Left forelimb (tissue), 1 donor: ENCODE data around the gene ERBB4.

ENCODE experiments used
- DNase-seq: peaks from one replicate; pipeline ENCODE4 v3.0.0-alpha.2; 2018; ENCODE audit warnings: low spot score

Gene ERBB4

GRCh38 chr2:211823886-211824479 lies 714.6 kb downstream of the ERBB4 start:
- no peak for DNase-seq

GRCh38 chr2:211822686-211823335 lies 715.8 kb downstream of the ERBB4 start:
- no peak for DNase-seq

DNA sequence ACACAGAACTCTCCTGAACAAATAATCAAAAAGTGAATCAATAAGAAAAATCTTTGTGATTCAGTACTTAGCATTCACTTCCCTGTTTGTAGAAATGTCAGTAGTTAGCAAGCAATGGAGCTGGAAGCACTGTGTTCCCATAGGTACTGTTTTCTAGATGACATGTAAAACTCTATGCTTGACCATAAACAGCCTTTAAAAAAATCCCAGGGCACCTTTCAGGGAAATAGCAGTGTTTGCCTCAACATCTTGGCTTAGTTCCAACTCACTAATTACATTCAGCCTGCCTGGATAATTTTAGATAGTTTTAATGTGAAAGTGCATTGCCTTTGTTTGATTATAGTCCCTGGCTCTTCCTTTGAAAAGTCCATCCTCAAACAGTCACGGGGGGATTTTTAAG lies 721.8 kb downstream of the ERBB4 start:
- DNase-seq, result no peak

GRCh38 chr2:211812587-211812986 lies 726.0 kb downstream of the ERBB4 start:
- no peak for DNase-seq

GRCh38 chr2:211802666-211803065 lies 735.9 kb downstream of the ERBB4 start:
- no peak for DNase-seq

- DNase-seq, result no peak
These were observed 738.6 kb downstream of the ERBB4 start for GRCh38 chr2:211800001-211800400.

DNA sequence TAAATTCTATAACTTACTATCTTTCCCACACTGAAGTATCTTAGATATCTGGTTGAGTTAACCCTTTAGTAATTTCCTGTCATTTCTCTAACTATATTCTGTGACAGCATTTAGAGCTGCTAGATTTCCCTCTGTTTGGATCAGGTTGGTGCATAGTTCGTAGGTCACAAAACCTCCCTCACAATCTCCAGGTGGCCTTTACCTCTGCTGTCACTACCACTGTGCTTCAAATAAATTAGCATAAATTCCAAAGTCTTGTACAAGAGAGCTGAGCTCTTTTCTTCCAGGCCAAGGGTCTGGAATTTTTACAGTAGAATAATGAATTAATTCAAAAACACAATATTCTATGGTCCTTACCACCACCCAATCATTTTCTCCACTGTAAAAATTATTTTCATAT lies 739.7 kb downstream of the ERBB4 start:
- DNase-seq, result no peak

GRCh38 chr2:211793690-211794089 lies 744.9 kb downstream of the ERBB4 start:
- no peak for DNase-seq

- DNase-seq, result no peak
These were observed 748.6 kb downstream of the ERBB4 start for GRCh38 chr2:211789982-211790381.

DNA sequence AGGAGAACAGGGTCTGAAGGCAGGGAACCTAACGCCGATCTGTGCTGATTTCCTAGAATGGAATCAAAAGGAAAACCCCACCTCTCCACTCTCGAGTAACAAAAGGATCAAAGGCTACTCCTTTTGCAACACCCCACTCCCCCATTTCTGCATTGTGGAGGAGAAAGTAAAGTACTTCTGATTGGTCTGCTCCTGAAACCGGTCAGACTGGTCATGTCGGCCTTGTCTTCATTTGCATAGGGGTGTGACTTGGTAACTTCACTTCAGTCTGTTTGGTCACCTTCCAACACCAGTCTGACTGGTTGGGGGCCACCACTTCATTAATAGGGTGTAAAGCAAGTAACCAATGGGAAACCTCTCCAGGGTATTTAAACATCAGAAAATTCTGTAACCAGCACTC lies 771.9 kb downstream of the ERBB4 start:
- no peak for DNase-seq

DNA sequence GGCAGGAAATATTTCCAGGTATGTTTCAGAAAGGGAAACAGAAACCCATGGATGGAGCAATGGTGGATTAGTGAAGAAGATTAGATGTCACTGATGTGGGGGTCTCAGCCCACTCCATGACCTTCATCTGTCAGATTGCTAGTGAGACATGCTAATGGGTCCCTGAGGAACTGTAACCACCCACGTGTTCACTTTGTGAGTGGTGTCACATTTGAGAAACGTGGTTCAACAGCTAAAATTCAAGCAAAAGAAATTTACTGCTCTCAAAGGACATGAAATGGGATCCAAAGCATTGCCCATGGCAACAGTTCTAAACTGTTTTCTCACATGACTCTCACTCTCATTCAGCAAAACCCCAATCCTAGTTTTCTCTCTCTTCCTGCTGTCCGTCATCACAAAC lies 776.1 kb downstream of the ERBB4 start:
- DNase-seq, result no peak

DNA sequence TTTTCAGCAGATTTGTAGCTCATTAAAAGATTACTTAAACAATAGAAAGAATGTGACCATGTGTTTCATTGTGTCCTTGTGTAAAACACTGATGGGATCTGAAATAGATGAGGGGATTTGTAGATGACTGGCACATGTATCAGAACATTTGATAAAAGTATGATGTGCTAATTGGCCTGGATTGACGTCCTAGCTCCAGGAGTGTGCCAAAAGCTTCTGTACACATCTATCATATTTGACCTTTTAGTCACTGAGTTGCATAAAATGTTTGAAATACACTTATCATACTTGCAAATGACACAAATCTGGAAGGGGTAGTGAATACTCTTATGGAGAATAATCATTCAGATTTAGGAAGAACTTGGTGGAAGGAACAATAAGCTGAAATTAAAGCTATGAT lies 778.5 kb downstream of the ERBB4 start:
- DNase-seq, result no peak

DNA sequence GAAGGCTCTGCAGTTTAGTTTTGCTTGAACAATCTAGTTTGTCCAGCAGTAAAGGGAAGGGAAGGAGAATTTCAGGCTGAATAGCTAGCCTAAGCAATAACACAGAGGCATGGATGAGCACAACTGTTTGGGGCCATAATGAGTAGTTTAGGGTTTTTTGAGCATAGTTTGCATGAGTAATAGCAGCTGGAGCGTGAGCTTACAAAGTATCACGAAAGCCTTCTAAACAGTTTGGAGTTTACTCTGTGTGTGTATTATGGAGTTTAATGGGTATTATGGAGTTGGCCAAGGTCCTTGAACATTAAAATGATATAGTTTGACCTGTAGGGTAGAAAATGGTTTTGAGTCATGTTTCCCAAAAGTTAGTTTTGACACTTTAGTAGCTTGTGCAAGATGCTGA lies 782.3 kb downstream of the ERBB4 start:
- DNase-seq, result no peak

- DNase-seq, result no peak
These were observed 783.4 kb downstream of the ERBB4 start for GRCh38 chr2:211755187-211755586.

DNA sequence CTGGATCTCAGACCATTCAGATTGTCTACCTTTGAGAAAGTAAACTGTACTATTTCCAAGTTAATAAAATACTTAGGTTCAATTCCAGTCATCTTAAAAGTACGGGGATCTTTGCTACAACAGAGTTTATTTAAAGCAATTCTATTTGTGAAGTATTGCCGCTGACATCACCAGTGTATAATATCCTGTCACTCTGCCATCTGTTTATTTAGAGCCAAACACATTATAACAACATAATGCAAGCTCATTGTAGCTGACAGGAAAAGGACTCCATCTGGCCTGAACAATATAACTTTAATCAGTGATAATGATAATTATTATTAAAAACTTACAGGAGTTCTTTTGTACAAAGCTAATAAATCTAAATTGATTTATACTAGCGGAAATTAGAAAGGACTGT lies 786.8 kb downstream of the ERBB4 start:
- no peak for DNase-seq

DNA sequence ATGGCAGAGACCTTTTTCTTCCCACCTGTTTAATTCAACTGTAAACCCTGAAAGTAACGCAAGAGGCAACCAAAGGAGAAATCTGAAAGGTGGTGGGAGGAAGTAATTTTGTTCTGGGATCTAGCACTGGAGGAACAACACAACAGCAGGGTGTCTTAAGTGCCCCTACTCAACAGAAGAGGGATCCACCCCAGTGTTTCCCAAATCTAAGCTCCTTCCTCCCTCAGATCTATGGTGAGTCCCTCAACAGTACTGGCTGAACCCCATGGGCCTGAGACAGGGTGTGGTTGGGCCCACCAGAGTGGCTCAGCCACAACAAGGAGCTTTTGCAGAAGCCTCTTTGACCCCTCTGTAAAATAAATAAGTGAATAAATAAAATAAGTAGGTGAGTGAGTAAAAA lies 790.3 kb downstream of the ERBB4 start:
- no peak for DNase-seq

DNA sequence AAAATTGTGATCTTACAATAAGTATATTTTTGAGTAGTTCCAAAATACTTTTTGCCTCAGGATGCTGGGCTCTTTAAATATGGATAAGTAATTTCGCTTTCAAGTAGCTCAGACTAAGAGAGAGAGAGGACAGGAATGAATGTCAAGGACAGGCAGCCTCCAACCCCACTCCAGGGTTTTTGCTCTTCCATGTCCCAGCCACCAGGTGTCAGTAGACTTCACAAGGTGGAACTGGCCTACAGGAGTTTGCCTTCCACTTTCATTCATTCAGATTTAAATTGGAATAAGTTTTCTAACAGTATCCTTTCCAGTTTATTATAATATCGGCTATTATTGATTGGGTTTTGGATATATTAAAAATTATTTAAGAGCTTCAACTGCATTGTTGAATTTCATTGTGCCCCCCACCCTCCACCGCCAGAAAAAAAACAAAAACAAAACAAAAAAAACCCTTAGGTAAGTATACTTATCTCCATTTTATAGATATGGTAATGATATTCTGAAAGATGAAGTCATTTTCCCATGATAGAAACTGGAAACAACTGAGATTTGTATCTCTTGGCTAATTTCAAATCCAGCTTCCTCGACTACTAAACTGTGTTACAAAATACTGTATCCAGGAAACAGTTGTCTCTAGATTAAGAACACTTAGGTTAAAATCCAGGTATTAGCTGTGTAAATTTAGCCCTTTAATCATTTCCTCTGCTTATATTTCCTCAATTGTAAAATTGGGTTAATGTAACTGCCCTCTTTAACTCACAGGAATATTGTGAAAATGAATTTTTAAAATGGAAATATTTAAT lies 793.1 kb downstream of the ERBB4 start:
- no peak for DNase-seq

DNA sequence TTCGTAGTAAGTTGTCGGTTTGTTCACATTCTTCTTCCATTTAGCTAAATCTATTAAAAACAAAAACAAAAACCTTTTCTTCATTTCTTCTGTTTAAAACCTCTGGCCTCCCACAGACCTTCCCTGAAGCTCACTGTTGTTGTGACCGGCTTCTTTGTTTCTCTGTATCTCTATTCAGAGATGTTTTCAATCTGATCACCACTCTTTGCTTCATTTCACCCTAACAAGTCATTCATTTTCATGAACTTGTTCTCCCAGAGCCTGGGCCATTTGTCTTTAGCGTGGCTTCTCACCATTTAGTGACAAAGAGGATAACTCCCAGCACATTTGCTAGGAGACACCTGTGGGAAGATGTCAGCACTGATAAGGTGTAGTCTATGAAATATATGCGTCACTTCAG lies 794.2 kb downstream of the ERBB4 start:
- DNase-seq, result no peak

GRCh38 chr2:211741966-211742365 lies 796.6 kb downstream of the ERBB4 start:
- no peak for DNase-seq

GRCh38 chr2:211737282-211737681 lies 801.3 kb downstream of the ERBB4 start:
- no peak for DNase-seq

DNA sequence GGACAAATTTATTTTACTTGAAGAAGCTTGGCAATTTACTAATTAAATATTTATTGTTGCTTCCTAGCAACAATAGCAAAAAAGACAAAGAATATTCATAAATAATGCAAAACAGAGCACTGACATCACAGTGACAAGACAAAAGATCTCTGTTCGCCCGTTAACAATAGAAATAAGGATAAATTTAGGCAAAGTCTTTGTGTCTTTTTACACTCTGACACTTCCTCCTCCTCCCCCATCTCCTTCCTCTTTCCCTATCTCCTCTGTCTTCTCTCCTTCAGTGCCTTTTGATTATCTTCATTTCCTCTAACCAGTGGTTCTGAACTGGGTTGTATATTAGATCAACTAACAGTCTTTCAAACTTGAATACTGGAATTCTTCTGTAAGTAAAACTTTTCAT lies 808.4 kb downstream of the ERBB4 start:
- no peak for DNase-seq

DNA sequence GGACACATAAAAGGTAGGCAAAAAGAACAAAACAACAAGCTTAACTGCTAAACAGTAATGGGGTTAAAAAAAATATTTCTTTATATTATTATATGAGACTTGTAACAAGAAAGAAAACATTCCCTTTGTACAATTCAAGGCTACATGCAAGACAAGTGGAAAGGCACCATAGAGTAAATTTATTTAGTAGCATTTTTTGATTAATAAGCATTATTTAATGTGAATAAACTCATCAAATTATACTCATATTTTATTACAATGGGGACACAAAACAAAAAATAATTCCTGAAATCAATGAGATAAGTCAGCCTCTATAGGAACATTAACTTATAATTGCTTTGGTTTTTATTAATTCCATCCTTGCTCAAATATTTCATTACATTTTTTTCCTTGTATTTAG lies 809.2 kb downstream of the ERBB4 start:
- DNase-seq, result no peak

DNA sequence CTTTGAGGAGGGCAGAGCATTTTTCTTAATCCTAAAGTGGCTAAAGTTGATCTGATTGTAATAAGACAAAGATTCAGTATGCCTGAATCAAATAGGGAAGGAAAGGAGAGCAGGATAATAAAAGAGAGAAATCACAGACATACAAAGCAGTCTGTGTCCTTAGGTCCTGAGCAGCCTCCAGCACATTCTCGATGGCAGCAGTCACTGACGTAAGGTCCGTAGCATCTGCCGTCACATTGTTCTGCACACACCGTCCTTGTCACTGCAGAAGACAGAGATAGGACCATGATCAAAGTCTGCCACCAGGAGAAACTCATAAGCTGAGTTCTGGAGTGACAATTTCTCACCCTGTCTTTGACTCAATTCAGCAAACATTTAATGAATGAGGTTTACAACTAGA lies 813.7 kb downstream of the ERBB4 start:
- DNase-seq, result no peak
